Left ventricle myocardium inferior (tissue), 1 donor: ENCODE measurements around the gene B3GNT2. TPM values are rescaled to one million over a fixed set of nuclear protein-coding genes. Genes with fewer than 3 reads are reported as not detected.

ENCODE experiments used
- DNase-seq: peaks from one replicate; pipeline ENCODE4 v3.0.0-alpha.2; 2020
- H3K27ac ChIP-seq: fragments of 200-600 bp; replicated peaks from 2 replicates; pipeline ENCODE4 v1.8.0; 2021
- H3K27me3 ChIP-seq: fragments of 200-600 bp; 2 replicates; pipeline ENCODE4 v1.8.0; 2021; ENCODE audit warnings: low read depth
- H3K36me3 ChIP-seq: fragments of 200-600 bp; 2 replicates; pipeline ENCODE4 v1.8.0; 2021
- H3K4me1 ChIP-seq: fragments of 200-600 bp; 2 replicates; pipeline ENCODE4 v1.8.0; 2021
- H3K4me3 ChIP-seq: fragments of 200-600 bp; 2 replicates; pipeline ENCODE4 v1.8.0; 2021; ENCODE audit warnings: mild to moderate bottlenecking, moderate library complexity
- H3K9me3 ChIP-seq: fragments of 200-600 bp; replicated peaks from 2 replicates; pipeline ENCODE4 v1.8.0; 2021
- intact Hi-C: fragments of 100-400 bp; cut with micrococcal nuclease; formaldehyde crosslinking; loops from one replicate; pipeline ENCODE4 v1.11.0; 2022
- total RNA-seq: library from RNA; stranded (reverse); fragmentation: NEBNext Ultra II Directional; extraction: Animal tissue kit (Norgen Biotek cat#: 25700); gene quantifications from one replicate; pipeline ENCODE4 v1.2.1, GENCODE V29; 2021
- TF ChIP-seq, protein P1 (sequence below): fragments of 200-600 bp; IDR thresholded peaks from 2 replicates; pipeline ENCODE4 v1.8.0; 2021; ENCODE audit warnings: antibody characterized with exemption, mild to moderate bottlenecking, borderline replicate concordance
- donor health status: DM: no; HTN: yes; CAD: no; lungs with severe emphysema.

Gene B3GNT2
- total RNA-seq, 1 donor from 2014 or later = 16.8 TPM

DNA sequence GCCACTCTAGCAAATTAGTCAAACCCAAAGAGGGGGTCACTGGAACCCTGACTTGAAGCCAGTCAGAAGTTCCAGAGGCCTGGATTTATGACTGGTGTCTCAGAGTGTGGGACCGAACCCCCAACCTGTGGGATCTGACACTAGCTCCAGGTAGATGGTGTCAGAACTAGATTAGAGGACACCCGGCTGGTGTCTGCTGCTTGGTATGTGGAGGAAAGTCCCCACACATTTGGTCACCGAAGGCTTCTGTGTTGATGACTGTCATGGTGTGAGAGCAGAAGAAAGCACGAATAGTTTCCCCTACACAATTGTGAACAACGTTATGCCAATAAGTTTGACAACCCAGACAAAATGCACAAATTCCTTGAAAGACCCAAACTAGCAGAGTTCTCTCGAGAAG lies 48.1 kb downstream of the B3GNT2 start:
- H3K9me3 ChIP-seq = no peaks in the 10 kb centered on the region
- H3K4me3 ChIP-seq = no peak overlapping the region
- no peaks in the 10 kb centered on the region for H3K4me1 ChIP-seq
- intact Hi-C loops = no loop called here
- TF ChIP-seq, protein P1, sequence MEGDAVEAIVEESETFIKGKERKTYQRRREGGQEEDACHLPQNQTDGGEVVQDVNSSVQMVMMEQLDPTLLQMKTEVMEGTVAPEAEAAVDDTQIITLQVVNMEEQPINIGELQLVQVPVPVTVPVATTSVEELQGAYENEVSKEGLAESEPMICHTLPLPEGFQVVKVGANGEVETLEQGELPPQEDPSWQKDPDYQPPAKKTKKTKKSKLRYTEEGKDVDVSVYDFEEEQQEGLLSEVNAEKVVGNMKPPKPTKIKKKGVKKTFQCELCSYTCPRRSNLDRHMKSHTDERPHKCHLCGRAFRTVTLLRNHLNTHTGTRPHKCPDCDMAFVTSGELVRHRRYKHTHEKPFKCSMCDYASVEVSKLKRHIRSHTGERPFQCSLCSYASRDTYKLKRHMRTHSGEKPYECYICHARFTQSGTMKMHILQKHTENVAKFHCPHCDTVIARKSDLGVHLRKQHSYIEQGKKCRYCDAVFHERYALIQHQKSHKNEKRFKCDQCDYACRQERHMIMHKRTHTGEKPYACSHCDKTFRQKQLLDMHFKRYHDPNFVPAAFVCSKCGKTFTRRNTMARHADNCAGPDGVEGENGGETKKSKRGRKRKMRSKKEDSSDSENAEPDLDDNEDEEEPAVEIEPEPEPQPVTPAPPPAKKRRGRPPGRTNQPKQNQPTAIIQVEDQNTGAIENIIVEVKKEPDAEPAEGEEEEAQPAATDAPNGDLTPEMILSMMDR = no peak
- H3K27me3 ChIP-seq = no peaks in the 10 kb centered on the region
- H3K36me3 ChIP-seq = no peaks in the 10 kb centered on the region
- no peak for DNase-seq
- no peak overlapping the region for H3K27ac ChIP-seq

DNA sequence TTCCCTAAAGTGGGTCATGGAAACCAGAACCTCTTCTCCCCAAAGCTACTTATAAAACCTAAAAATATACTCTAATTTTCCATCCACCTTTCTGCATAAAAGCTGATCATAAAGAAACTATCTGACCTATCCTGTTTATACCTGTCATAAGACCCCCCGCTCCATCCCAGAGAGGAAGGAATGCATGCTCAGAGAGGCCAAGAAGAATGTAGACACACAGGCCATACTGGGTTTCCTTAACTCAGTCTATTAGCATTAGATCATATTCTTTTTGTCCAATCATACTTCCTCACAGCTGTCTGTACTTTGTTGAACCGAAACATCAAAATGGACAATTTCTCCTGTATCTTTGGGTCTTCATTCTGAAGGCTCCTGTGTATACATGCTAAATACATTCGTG lies 52.3 kb downstream of the B3GNT2 start:
- DNase-seq = no peak
- Histone ChIP-seq H3K4me3 (no peak overlapping the region), H3K36me3 (no peaks in the 10 kb centered on the region), H3K9me3 (no peaks in the 10 kb centered on the region), H3K4me1 (no peaks in the 10 kb centered on the region), H3K27ac (no peak overlapping the region), H3K27me3 (no peaks in the 10 kb centered on the region)
- TF ChIP-seq, protein P1 = no peak
- intact Hi-C loops = no loop called here

DNA sequence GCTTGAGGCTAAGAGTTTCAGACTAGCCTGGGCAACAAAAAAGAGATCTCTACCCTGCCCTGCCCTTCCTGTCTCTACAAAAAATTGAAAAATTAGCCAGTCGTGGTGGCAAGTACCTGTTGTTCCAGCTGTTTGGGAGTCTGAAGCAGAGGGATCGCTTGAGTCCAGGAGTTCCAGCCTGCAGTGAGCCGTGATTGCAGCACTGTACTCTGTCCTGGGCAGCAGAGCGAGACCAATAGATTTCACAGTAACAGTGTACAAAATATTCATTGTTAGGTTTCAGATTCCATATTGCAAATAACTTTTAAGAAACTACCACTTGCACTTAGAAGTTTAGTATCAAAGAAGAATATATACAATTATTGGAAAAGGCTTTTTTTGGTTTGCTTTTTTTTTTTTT lies 54.3 kb downstream of the B3GNT2 start:
- Histone ChIP-seq H3K27ac (no peak overlapping the region), H3K4me1 (no peaks in the 10 kb centered on the region), H3K4me3 (no peak overlapping the region), H3K9me3 (no peaks in the 10 kb centered on the region), H3K27me3 (no peaks in the 10 kb centered on the region), H3K36me3 (no peaks in the 10 kb centered on the region)
- intact Hi-C loops = no loop called here
- TF ChIP-seq, protein P1 = no peak
- DNase-seq = no peak

DNA sequence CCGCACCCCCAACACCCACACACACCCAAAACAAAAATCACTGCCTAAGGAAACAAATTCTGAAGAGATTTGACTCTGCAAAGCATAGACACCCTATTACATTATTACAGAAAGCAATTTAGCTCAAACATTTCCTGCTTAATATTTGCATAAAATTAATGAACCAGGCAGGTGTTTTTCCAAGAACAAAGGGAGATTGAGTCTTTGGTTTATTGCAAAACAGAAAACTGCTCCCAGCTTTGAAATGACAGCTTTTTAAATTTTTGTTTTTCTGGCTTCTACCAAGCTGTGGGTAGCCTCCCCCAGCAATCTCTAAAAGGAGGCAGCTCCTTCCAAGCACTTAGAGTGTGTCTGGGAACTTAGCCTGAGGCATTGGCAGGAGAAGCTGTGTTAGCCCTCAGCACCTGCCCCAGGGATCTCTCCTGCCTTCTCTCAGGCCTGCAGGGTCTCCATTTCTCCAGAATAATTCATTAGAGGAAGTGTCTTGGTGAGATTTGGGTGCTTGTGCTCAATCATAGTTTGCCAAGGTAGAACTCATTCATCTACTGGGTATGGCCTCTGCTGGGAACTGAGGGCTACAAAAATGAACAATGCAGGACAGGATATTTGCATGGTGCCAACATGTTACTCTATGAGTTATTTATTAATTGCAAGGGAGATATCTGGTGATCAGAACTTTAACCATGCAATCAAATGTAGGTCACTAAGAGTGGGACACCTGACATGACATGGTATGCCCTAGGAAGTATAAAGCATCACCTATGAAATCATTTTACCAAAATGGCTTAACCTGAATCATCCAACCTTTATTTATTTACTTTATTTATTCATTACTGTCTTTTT lies 58.7 kb downstream of the B3GNT2 start:
- no peaks in the 10 kb centered on the region for H3K9me3 ChIP-seq
- no peaks in the 10 kb centered on the region for H3K36me3 ChIP-seq
- no peaks in the 10 kb centered on the region for H3K4me1 ChIP-seq
- H3K27me3 ChIP-seq = no peaks in the 10 kb centered on the region
- intact Hi-C loops = no loop called here
- TF ChIP-seq, protein P1 = no peak
- no peak overlapping the region for H3K4me3 ChIP-seq
- H3K27ac ChIP-seq = no peak overlapping the region
- DNase-seq = no peak

DNA sequence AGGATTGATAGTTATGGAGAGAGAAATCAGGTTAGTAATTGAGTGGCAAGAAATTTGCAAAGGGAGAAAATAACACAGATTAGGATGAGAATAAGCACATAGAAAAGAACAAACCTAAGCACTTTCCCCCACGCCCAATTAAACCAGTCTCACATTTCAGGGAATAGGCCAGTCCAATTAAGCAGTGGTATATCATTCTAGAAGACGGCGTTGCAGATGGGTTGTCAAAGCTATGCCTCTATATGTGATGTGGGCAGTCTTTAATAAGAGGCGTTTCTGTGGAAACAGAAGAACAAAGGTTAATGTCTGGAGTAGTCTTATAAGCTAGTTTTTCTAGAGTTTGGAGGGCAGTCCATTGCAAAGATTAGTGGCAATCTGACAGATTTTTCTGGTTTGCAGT lies 61.6 kb downstream of the B3GNT2 start:
- Histone ChIP-seq H3K4me3 (no peak overlapping the region), H3K27me3 (no peaks in the 10 kb centered on the region), H3K27ac (no peak overlapping the region), H3K36me3 (no peaks in the 10 kb centered on the region), H3K9me3 (no peaks in the 10 kb centered on the region), H3K4me1 (no peaks in the 10 kb centered on the region)
- DNase-seq = no peak
- TF ChIP-seq, protein P1 = no peak
- intact Hi-C loops = no loop called here
